Right renal cortex interstitium (tissue), 3 donors: ENCODE results near the gene MX2. TPM values are rescaled to one million over a fixed set of nuclear protein-coding genes. Genes with fewer than 3 reads are reported as not detected.

ENCODE experiments used
- DNase-seq, 3 donors: peaks; one replicate each; pipeline ENCODE4 v3.0.0-alpha.2; 2013; ENCODE audit warnings: low read depth in 3 of 3, low spot score in 2 of 3
- polyA plus RNA-seq, 3 donors: library from polyadenylated mRNA; unstranded; fragments of 120-200 nt; gene quantifications; one replicate each; pipeline ENCODE4 v1.2.1, GENCODE V29; 2013; ENCODE audit not compliant: insufficient read length in 3 of 3

The MX2 gene
- polyA plus RNA-seq, 3 donors: 0.80 to 1.6 (median 0.87) TPM

GRCh38 chr21:41432562-41433460, 71.0 kb downstream of the MX2 start:
- no peak for DNase-seq

GRCh38 chr21:41433566-41433965, 71.7 kb downstream of the MX2 start:
- DNase-seq: no peak

- DNase-seq: no peak
Measured at GRCh38 chr21:41435706-41436105, 73.9 kb downstream of the MX2 start.

GRCh38 chr21:41437729-41438128, 75.9 kb downstream of the MX2 start:
- DNase-seq: no peak

GRCh38 chr21:41438425-41439113, 76.7 kb downstream of the MX2 start:
- DNase-seq: no peak

- no peak for DNase-seq
Measured at GRCh38 chr21:41439248-41439647, 77.4 kb downstream of the MX2 start.

- DNase-seq: no peak
Measured at GRCh38 chr21:41441546-41441945, 79.7 kb downstream of the MX2 start.

GRCh38 chr21:41442481-41443186, 80.8 kb downstream of the MX2 start:
- DNase-seq: no peak

GRCh38 chr21:41443562-41443961, 81.7 kb downstream of the MX2 start:
- no peak for DNase-seq

GRCh38 chr21:41444703-41445464, 83.1 kb downstream of the MX2 start:
- DNase-seq: no peak

- peak in 1 of 3 donors; percentile 10 for DNase-seq
Measured at GRCh38 chr21:41445465-41445862, 83.6 kb downstream of the MX2 start.

GRCh38 chr21:41446586-41446985, 84.8 kb downstream of the MX2 start:
- no peak for DNase-seq

- no peak for DNase-seq
Measured at GRCh38 chr21:41447356-41447755, 85.5 kb downstream of the MX2 start.

- no peak for DNase-seq
Measured at GRCh38 chr21:41449613-41450012, 87.8 kb downstream of the MX2 start.

GRCh38 chr21:41451753-41452676, 90.2 kb downstream of the MX2 start:
- DNase-seq: no peak

- no peak for DNase-seq
Measured at GRCh38 chr21:41453198-41453597, 91.4 kb downstream of the MX2 start.

GRCh38 chr21:41453761-41454160, 91.9 kb downstream of the MX2 start:
- DNase-seq: no peak

- no peak for DNase-seq
Measured at GRCh38 chr21:41458121-41458520, 96.3 kb downstream of the MX2 start.

- no peak for DNase-seq
Measured at GRCh38 chr21:41458559-41458958, 96.7 kb downstream of the MX2 start.
